Colonic mucosa (tissue), 4 donors: Measurements from ENCODE around the gene PTPRN2. TPM values are rescaled to one million over a fixed set of nuclear protein-coding genes. Genes with fewer than 3 reads are reported as not detected.

Source experiments
- DNase-seq: peaks from one replicate; pipeline ENCODE4 v3.0.0-alpha.2; 2020
- H3K27ac ChIP-seq: fragments of 200-600 bp; one replicate; pipeline ENCODE4 v1.8.0; 2021
- H3K27me3 ChIP-seq: fragments of 200-600 bp; one replicate; pipeline ENCODE4 v1.8.0; 2021
- H3K36me3 ChIP-seq: fragments of 200-600 bp; one replicate; pipeline ENCODE4 v1.8.0; 2021
- H3K4me1 ChIP-seq: fragments of 200-600 bp; one replicate; pipeline ENCODE4 v1.8.0; 2021; ENCODE audit warnings: mild to moderate bottlenecking
- H3K4me3 ChIP-seq: fragments of 200-600 bp; one replicate; pipeline ENCODE4 v1.8.0; 2021
- H3K9ac ChIP-seq, 2 donors: one replicate each; pipeline ENCODE4 v1.7.0; 2013; ENCODE audit warnings: control low read depth in 2 of 2, low read depth in 2 of 2, low read length in 2 of 2
- H3K9me3 ChIP-seq: fragments of 200-600 bp; one replicate; pipeline ENCODE4 v1.8.0; 2021
- CTCF ChIP-seq: fragments of 200-600 bp; IDR thresholded peaks from one replicate; pipeline ENCODE4 v1.8.0; 2022; ENCODE audit warnings: antibody characterized with exemption, mild to moderate bottlenecking
- intact Hi-C: fragments of 100-400 bp; cut with DNase I; formaldehyde crosslinking; loops from one replicate; pipeline ENCODE4 v1.14.1; 2022
- total RNA-seq, 2 donors: library from RNA; stranded (reverse); fragmentation: NEBNext Ultra II Directional in 1 of 2; extraction: Animal tissue kit (Norgen Biotek cat#: 25700) in 1 of 2; gene quantifications; one replicate each; pipeline ENCODE4 v1.2.1, GENCODE V29; 2021
- donor health status: healthy.
- donor health status: DM: no; HTN: no; CAD: no.
- donor health status: DM: no; HTN: no; CAD: no.

PTPRN2 gene
- total RNA-seq, 2 donors from 2014 or later: 14.7 to 21.6 TPM

GRCh38 chr7:157690833-157691585 lies 896.6 kb downstream of the PTPRN2 start:
- Histone ChIP-seq H3K4me3 (peak overlapping the region; percentile 26), H3K9ac (peak overlapping the region in 1 of 2 donors; percentile 39), H3K36me3 (no peaks in the 10 kb centered on the region), H3K9me3 (no peaks in the 10 kb centered on the region), H3K27ac (no peak overlapping the region), H3K4me1 (no peaks in the 10 kb centered on the region), H3K27me3 (peaks cover 73% of the 10 kb centered on the region)
- intact Hi-C loops: no loop called here
- peak; percentile 52 for DNase-seq
- no peak for TF ChIP-seq CTCF

GRCh38 chr7:157690058-157690832 lies 897.4 kb downstream of the PTPRN2 start:
- no peak for DNase-seq
- TF ChIP-seq CTCF: no peak
- intact Hi-C loops: no loop called here
- Histone ChIP-seq H3K4me3 (peak overlapping the region; percentile 26), H3K9ac (peak overlapping the region in 1 of 2 donors; percentile 50), H3K27ac (no peak overlapping the region), H3K36me3 (no peaks in the 10 kb centered on the region), H3K9me3 (no peaks in the 10 kb centered on the region), H3K27me3 (peaks cover 81% of the 10 kb centered on the region), H3K4me1 (no peaks in the 10 kb centered on the region)

GRCh38 chr7:157689269-157690057 lies 898.2 kb downstream of the PTPRN2 start:
- Histone ChIP-seq H3K4me3 (peak overlapping the region; percentile 26), H3K4me1 (no peaks in the 10 kb centered on the region), H3K9me3 (no peaks in the 10 kb centered on the region), H3K36me3 (no peaks in the 10 kb centered on the region), H3K27ac (no peak overlapping the region), H3K9ac (no peak overlapping the region), H3K27me3 (peaks cover 88% of the 10 kb centered on the region)
- no peak for DNase-seq
- TF ChIP-seq CTCF: no peak
- intact Hi-C loops: no loop called here

GRCh38 chr7:157688533-157689268 lies 898.9 kb downstream of the PTPRN2 start:
- H3K4me1 ChIP-seq: no peaks in the 10 kb centered on the region
- H3K36me3 ChIP-seq: no peaks in the 10 kb centered on the region
- no peak for DNase-seq
- H3K27me3 ChIP-seq: peaks cover 94% of the 10 kb centered on the region
- intact Hi-C loops: no loop called here
- H3K9ac ChIP-seq: no peak overlapping the region
- no peaks in the 10 kb centered on the region for H3K9me3 ChIP-seq
- TF ChIP-seq CTCF: no peak
- H3K27ac ChIP-seq: no peak overlapping the region
- H3K4me3 ChIP-seq: no peak overlapping the region
